ENCODE results near the gene ATR.

The ATR gene

DNA sequence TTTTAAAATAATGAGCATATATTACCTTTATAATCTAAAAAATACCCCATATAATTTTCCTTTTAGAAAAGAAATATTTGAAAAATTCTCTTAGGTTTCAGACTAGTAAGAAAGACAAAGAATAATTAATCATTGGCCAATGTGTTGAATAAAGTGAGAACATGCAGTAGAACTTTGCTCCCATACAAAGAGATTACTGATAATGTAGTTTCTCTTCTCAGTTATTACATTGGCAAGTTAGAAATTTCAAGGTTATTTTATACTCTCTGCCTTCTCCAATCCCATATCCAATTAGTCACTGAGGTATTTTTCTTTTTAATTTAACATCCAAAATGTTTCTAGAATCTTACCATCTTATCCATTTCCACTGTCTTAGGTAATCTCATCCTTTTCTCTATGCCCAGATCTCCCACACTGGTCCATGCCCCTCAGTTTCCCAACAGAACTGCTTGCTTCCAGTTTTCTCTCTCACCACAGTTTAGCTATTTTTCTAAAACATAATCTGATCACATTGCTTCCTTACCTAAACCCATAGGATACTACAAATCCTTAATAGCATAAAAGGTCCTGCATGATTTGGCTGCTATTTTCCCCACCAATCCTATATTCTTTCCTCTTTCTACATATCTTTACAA lies 141.5 kb downstream of the ATR start:
- Histone ChIP-seq H4K20me1 (ENCODE audit: insufficient read depth, low read length, poor library complexity, severe bottlenecking) (peaks cover 17% of the 10 kb centered on the region), H3K4me3 (ENCODE audit: low read length, poor library complexity, severe bottlenecking) (no peak overlapping the region), H3K27me3 (ENCODE audit: insufficient read depth, low read length, poor library complexity, severe bottlenecking) (no peaks in the 10 kb centered on the region), H2AFZ (ENCODE audit: low read length) (no peak overlapping the region), H3K9me2 (replicated peaks; ENCODE audit: low read depth, low read length) (no peaks in the 10 kb centered on the region), H3K4me1 (ENCODE audit: insufficient read depth, low read length, poor library complexity, severe bottlenecking) (peaks cover 4% of the 10 kb centered on the region), H3K79me2 (ENCODE audit: insufficient read depth, low read length) (peaks cover 64% of the 10 kb centered on the region; the same call in 1 of the 2 replicates), H3K9me3 (ENCODE audit: insufficient read depth, low read depth, low read length) (no peaks in the 10 kb centered on the region), H3F3A (ENCODE audit: low read depth) (no peaks in the 10 kb centered on the region), H3K4me2 (ENCODE audit: low read depth, low read length, poor library complexity, severe bottlenecking) (peak overlapping the region; percentile 26), H3K9ac (ENCODE audit: low read depth, low read length, poor library complexity, severe bottlenecking) (no peak overlapping the region), H3K36me3 (ENCODE audit: insufficient read depth, low read length) (peaks cover 3% of the 10 kb centered on the region; the same call in 1 of the 2 replicates)
- TF ChIP-seq, protein P1, sequence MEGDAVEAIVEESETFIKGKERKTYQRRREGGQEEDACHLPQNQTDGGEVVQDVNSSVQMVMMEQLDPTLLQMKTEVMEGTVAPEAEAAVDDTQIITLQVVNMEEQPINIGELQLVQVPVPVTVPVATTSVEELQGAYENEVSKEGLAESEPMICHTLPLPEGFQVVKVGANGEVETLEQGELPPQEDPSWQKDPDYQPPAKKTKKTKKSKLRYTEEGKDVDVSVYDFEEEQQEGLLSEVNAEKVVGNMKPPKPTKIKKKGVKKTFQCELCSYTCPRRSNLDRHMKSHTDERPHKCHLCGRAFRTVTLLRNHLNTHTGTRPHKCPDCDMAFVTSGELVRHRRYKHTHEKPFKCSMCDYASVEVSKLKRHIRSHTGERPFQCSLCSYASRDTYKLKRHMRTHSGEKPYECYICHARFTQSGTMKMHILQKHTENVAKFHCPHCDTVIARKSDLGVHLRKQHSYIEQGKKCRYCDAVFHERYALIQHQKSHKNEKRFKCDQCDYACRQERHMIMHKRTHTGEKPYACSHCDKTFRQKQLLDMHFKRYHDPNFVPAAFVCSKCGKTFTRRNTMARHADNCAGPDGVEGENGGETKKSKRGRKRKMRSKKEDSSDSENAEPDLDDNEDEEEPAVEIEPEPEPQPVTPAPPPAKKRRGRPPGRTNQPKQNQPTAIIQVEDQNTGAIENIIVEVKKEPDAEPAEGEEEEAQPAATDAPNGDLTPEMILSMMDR (conservative IDR thresholded peaks at IDR 0.05; ENCODE audit: low read length), result no peak
- TF ChIP-seq EZH2phosphoT487 (IDR thresholded peaks at IDR 0.05; ENCODE audit: borderline replicate concordance), result no peak

- Histone ChIP-seq H3K4me3 (ENCODE audit: low read length, poor library complexity, severe bottlenecking) (no peak overlapping the region), H3K9ac (ENCODE audit: low read depth, low read length, poor library complexity, severe bottlenecking) (no peak overlapping the region), H3K36me3 (ENCODE audit: insufficient read depth, low read length) (peaks cover 23% of the 10 kb centered on the region; the same call in 1 of the 2 replicates), H3K27me3 (ENCODE audit: insufficient read depth, low read length, poor library complexity, severe bottlenecking) (no peaks in the 10 kb centered on the region), H3K4me2 (ENCODE audit: low read depth, low read length, poor library complexity, severe bottlenecking) (no peak overlapping the region), H3K79me2 (ENCODE audit: insufficient read depth, low read length) (peaks cover 42% of the 10 kb centered on the region; the same call in 1 of the 2 replicates), H2AFZ (ENCODE audit: low read length) (no peak overlapping the region), H3F3A (ENCODE audit: low read depth) (no peaks in the 10 kb centered on the region), H4K20me1 (ENCODE audit: insufficient read depth, low read length, poor library complexity, severe bottlenecking) (peaks cover 14% of the 10 kb centered on the region), H3K9me2 (replicated peaks; ENCODE audit: low read depth, low read length) (no peaks in the 10 kb centered on the region), H3K9me3 (ENCODE audit: insufficient read depth, low read depth, low read length) (no peaks in the 10 kb centered on the region), H3K4me1 (ENCODE audit: insufficient read depth, low read length, poor library complexity, severe bottlenecking) (peaks cover 4% of the 10 kb centered on the region)
- TF ChIP-seq, protein P1 (conservative IDR thresholded peaks at IDR 0.05; ENCODE audit: low read length), result no peak
- no peak for TF ChIP-seq EZH2phosphoT487 (IDR thresholded peaks at IDR 0.05; ENCODE audit: borderline replicate concordance)
Observed at GRCh38 chr3:142434503-142434902, 144.0 kb downstream of the ATR start.

DNA sequence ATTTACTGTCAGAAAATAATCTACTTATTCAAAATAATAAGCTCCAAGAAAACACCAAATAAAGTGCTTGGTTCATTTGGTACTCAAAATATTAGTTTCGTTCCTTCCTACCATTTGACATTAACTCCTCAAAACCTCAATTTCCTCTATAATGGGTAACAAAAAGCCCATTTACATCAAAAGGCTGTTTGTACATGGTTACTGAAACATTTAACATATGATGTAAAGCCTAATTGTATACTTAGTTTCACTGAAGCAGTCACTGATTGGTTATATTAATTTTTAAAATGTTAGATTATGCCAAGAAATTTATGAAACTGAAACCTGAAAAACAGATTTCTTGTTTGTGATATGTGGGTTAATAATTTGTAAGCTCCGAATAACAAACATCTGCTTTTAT lies 145.4 kb downstream of the ATR start:
- Histone ChIP-seq H3F3A (ENCODE audit: low read depth) (no peaks in the 10 kb centered on the region), H3K9me3 (ENCODE audit: insufficient read depth, low read depth, low read length) (no peaks in the 10 kb centered on the region), H3K36me3 (ENCODE audit: insufficient read depth, low read length) (peaks cover 33% of the 10 kb centered on the region; the same call in 1 of the 2 replicates), H2AFZ (ENCODE audit: low read length) (no peak overlapping the region), H3K9ac (ENCODE audit: low read depth, low read length, poor library complexity, severe bottlenecking) (no peak overlapping the region), H3K4me3 (ENCODE audit: low read length, poor library complexity, severe bottlenecking) (no peak overlapping the region), H3K79me2 (ENCODE audit: insufficient read depth, low read length) (peaks cover 38% of the 10 kb centered on the region; the same call in 1 of the 2 replicates), H4K20me1 (ENCODE audit: insufficient read depth, low read length, poor library complexity, severe bottlenecking) (peaks cover 12% of the 10 kb centered on the region), H3K4me2 (ENCODE audit: low read depth, low read length, poor library complexity, severe bottlenecking) (no peak overlapping the region), H3K9me2 (replicated peaks; ENCODE audit: low read depth, low read length) (no peaks in the 10 kb centered on the region), H3K4me1 (ENCODE audit: insufficient read depth, low read length, poor library complexity, severe bottlenecking) (peaks cover 4% of the 10 kb centered on the region), H3K27me3 (ENCODE audit: insufficient read depth, low read length, poor library complexity, severe bottlenecking) (no peaks in the 10 kb centered on the region)
- TF ChIP-seq, protein P1 (conservative IDR thresholded peaks at IDR 0.05; ENCODE audit: low read length), result no peak
- TF ChIP-seq EZH2phosphoT487 (IDR thresholded peaks at IDR 0.05; ENCODE audit: borderline replicate concordance), result no peak
